ENCODE measurements around the gene RRM1.

RRM1 gene

GRCh38 chr11:4146070-4146771 lies 51.6 kb downstream of the RRM1 start:
- Histone ChIP-seq H3K4me3 (ENCODE audit: insufficient read depth in 1 of 2, low read depth in 1 of 2, low read length in 2 of 2) (no peak overlapping the region), H3K36me3 (ENCODE audit: control insufficient read depth in 1 of 2, insufficient read depth in 2 of 2, low read depth in 1 of 2, low read length in 2 of 2) (peaks cover 3 to 14% of the 10 kb centered on the region in 2 experiments), H3K23ac (ENCODE audit: low read length in 2 of 2) (no peak overlapping the region), H3K27ac (ENCODE audit: low read length, poor library complexity, severe bottlenecking) (no peak overlapping the region), H2BK5ac (ENCODE audit: low read depth, low read length, poor library complexity, severe bottlenecking) (no peak overlapping the region), H4K91ac (ENCODE audit: low read length) (no peak overlapping the region), H3K9me3 (ENCODE audit: control insufficient read depth, low read length) (peaks cover 7% of the 10 kb centered on the region), H2BK120ac (ENCODE audit: low read depth, low read length) (no peak overlapping the region), H2BK15ac (ENCODE audit: low read depth, poor library complexity, severe bottlenecking) (no peak overlapping the region), H2AK5ac (ENCODE audit: low read length, severe bottlenecking) (no peak overlapping the region), H3K4me2 (ENCODE audit: low read length, poor library complexity, severe bottlenecking) (no peak overlapping the region), H3K4ac (ENCODE audit: low read depth in 1 of 2, low read length in 2 of 2) (no peak overlapping the region), H3K27me3 (ENCODE audit: control insufficient read depth in 1 of 2, insufficient read depth in 1 of 2, low read length in 2 of 2) (no peaks in the 10 kb centered on the region), H3K4me1 (ENCODE audit: control insufficient read depth, insufficient read depth, low read depth, low read length) (peaks cover 1% of the 10 kb centered on the region), H2BK12ac (ENCODE audit: low read length in 2 of 2) (no peak overlapping the region), H3K18ac (ENCODE audit: low read depth in 1 of 2, low read length in 2 of 2) (no peak overlapping the region), H2AFZ (ENCODE audit: low read depth, low read length) (no peak overlapping the region), H3K14ac (ENCODE audit: low read length in 2 of 2) (peak overlapping the region in 1 of 2 experiments; percentile 28), H4K8ac (ENCODE audit: low read length) (no peak overlapping the region), H3K9ac (ENCODE audit: low read length) (no peak overlapping the region), H3K79me1 (replicated peaks; ENCODE audit: low read length, poor library complexity, severe bottlenecking) (no peaks in the 10 kb centered on the region)
- DNase-seq: no peak
- WGBS: 78% methylated on average over 7 of the region's 7 CpGs

- no peak overlapping the region for H3K23ac ChIP-seq (ENCODE audit: low read length in 2 of 2)
- WGBS: 94% methylated on average over 7 of the region's 7 CpGs
Observed at GRCh38 chr11:4146772-4147098, 52.1 kb downstream of the RRM1 start.

GRCh38 chr11:4154503-4154902 lies 59.9 kb downstream of the RRM1 start:
- H3K9me3 ChIP-seq (ENCODE audit: control insufficient read depth, low read length): no peaks in the 10 kb centered on the region
- no peak overlapping the region for H3K4me2 ChIP-seq (ENCODE audit: low read length, poor library complexity, severe bottlenecking)
- H4K8ac ChIP-seq (ENCODE audit: low read length): no peak overlapping the region
- H2AFZ ChIP-seq (ENCODE audit: low read depth, low read length): no peak overlapping the region
- H3K36me3 ChIP-seq (ENCODE audit: control insufficient read depth in 1 of 2, insufficient read depth in 2 of 2, low read depth in 1 of 2, low read length in 2 of 2): no peaks in the 10 kb centered on the region
- H2BK15ac ChIP-seq (ENCODE audit: low read depth, poor library complexity, severe bottlenecking): no peak overlapping the region
- DNase-seq: no peak
- H3K27ac ChIP-seq (ENCODE audit: low read length, poor library complexity, severe bottlenecking): no peak overlapping the region
- no peak overlapping the region for H3K14ac ChIP-seq (ENCODE audit: low read length in 2 of 2)
- H3K27me3 ChIP-seq (ENCODE audit: control insufficient read depth in 1 of 2, insufficient read depth in 1 of 2, low read length in 2 of 2): no peaks in the 10 kb centered on the region
- peaks cover 1% of the 10 kb centered on the region for H3K4me1 ChIP-seq (ENCODE audit: control insufficient read depth, insufficient read depth, low read depth, low read length)
- no peaks in the 10 kb centered on the region for H3K79me1 ChIP-seq (replicated peaks; ENCODE audit: low read length, poor library complexity, severe bottlenecking)
- no peak overlapping the region for H3K9ac ChIP-seq (ENCODE audit: low read length)
- no peak overlapping the region for H3K23ac ChIP-seq (ENCODE audit: low read length in 2 of 2)
- H3K4ac ChIP-seq (ENCODE audit: low read depth in 1 of 2, low read length in 2 of 2): no peak overlapping the region
- H2BK12ac ChIP-seq (ENCODE audit: low read length in 2 of 2): no peak overlapping the region
- H2AK5ac ChIP-seq (ENCODE audit: low read length, severe bottlenecking): no peak overlapping the region
- H2BK5ac ChIP-seq (ENCODE audit: low read depth, low read length, poor library complexity, severe bottlenecking): no peak overlapping the region
- no peak overlapping the region for H2BK120ac ChIP-seq (ENCODE audit: low read depth, low read length)
- no peak overlapping the region for H3K4me3 ChIP-seq (ENCODE audit: insufficient read depth in 1 of 2, low read depth in 1 of 2, low read length in 2 of 2)
- H4K91ac ChIP-seq (ENCODE audit: low read length): no peak overlapping the region
- no peak overlapping the region for H3K18ac ChIP-seq (ENCODE audit: low read depth in 1 of 2, low read length in 2 of 2)

More at GRCh38 chr11:4146772-4147098, 52.1 kb downstream of the RRM1 start:
- H4K8ac ChIP-seq (ENCODE audit: low read length): no peak overlapping the region
- H3K9ac ChIP-seq (ENCODE audit: low read length): no peak overlapping the region
- H3K14ac ChIP-seq (ENCODE audit: low read length in 2 of 2): peak overlapping the region in 1 of 2 experiments; percentile 28
- no peak overlapping the region for H3K4me3 ChIP-seq (ENCODE audit: insufficient read depth in 1 of 2, low read depth in 1 of 2, low read length in 2 of 2)
- H3K79me1 ChIP-seq (replicated peaks; ENCODE audit: low read length, poor library complexity, severe bottlenecking): no peaks in the 10 kb centered on the region
- no peak overlapping the region for H2AK5ac ChIP-seq (ENCODE audit: low read length, severe bottlenecking)
- H3K27me3 ChIP-seq (ENCODE audit: control insufficient read depth in 1 of 2, insufficient read depth in 1 of 2, low read length in 2 of 2): no peaks in the 10 kb centered on the region
- H2BK120ac ChIP-seq (ENCODE audit: low read depth, low read length): no peak overlapping the region
- H3K36me3 ChIP-seq (ENCODE audit: control insufficient read depth in 1 of 2, insufficient read depth in 2 of 2, low read depth in 1 of 2, low read length in 2 of 2): peaks cover 3 to 9% of the 10 kb centered on the region in 2 experiments
- peaks cover 2% of the 10 kb centered on the region for H3K9me3 ChIP-seq (ENCODE audit: control insufficient read depth, low read length)
- peaks cover 1% of the 10 kb centered on the region for H3K4me1 ChIP-seq (ENCODE audit: control insufficient read depth, insufficient read depth, low read depth, low read length)
- H4K91ac ChIP-seq (ENCODE audit: low read length): no peak overlapping the region
- no peak overlapping the region for H2BK15ac ChIP-seq (ENCODE audit: low read depth, poor library complexity, severe bottlenecking)
- H3K4me2 ChIP-seq (ENCODE audit: low read length, poor library complexity, severe bottlenecking): no peak overlapping the region
- no peak overlapping the region for H2BK12ac ChIP-seq (ENCODE audit: low read length in 2 of 2)
- H3K4ac ChIP-seq (ENCODE audit: low read depth in 1 of 2, low read length in 2 of 2): no peak overlapping the region
- H3K27ac ChIP-seq (ENCODE audit: low read length, poor library complexity, severe bottlenecking): no peak overlapping the region
- H2AFZ ChIP-seq (ENCODE audit: low read depth, low read length): no peak overlapping the region
- H2BK5ac ChIP-seq (ENCODE audit: low read depth, low read length, poor library complexity, severe bottlenecking): no peak overlapping the region
- no peak overlapping the region for H3K18ac ChIP-seq (ENCODE audit: low read depth in 1 of 2, low read length in 2 of 2)
- no peak for DNase-seq

- H3K27me3 ChIP-seq (ENCODE audit: control insufficient read depth in 1 of 2, insufficient read depth in 1 of 2, low read length in 2 of 2): no peaks in the 10 kb centered on the region
- H3K27ac ChIP-seq (ENCODE audit: low read length, poor library complexity, severe bottlenecking): no peak overlapping the region
- no peak overlapping the region for H3K9ac ChIP-seq (ENCODE audit: low read length)
- no peak overlapping the region for H3K4me2 ChIP-seq (ENCODE audit: low read length, poor library complexity, severe bottlenecking)
- H2AK5ac ChIP-seq (ENCODE audit: low read length, severe bottlenecking): no peak overlapping the region
- no peak overlapping the region for H3K23ac ChIP-seq (ENCODE audit: low read length in 2 of 2)
- H3K36me3 ChIP-seq (ENCODE audit: control insufficient read depth in 1 of 2, insufficient read depth in 2 of 2, low read depth in 1 of 2, low read length in 2 of 2): no peaks in the 10 kb centered on the region
- no peaks in the 10 kb centered on the region for H3K4me1 ChIP-seq (ENCODE audit: control insufficient read depth, insufficient read depth, low read depth, low read length)
- H2BK12ac ChIP-seq (ENCODE audit: low read length in 2 of 2): no peak overlapping the region
- H3K14ac ChIP-seq (ENCODE audit: low read length in 2 of 2): no peak overlapping the region
- H2BK5ac ChIP-seq (ENCODE audit: low read depth, low read length, poor library complexity, severe bottlenecking): no peak overlapping the region
- no peak overlapping the region for H3K18ac ChIP-seq (ENCODE audit: low read depth in 1 of 2, low read length in 2 of 2)
- no peak overlapping the region for H4K8ac ChIP-seq (ENCODE audit: low read length)
- H4K91ac ChIP-seq (ENCODE audit: low read length): no peak overlapping the region
- no peaks in the 10 kb centered on the region for H3K9me3 ChIP-seq (ENCODE audit: control insufficient read depth, low read length)
- no peak for DNase-seq
- no peak overlapping the region for H2BK15ac ChIP-seq (ENCODE audit: low read depth, poor library complexity, severe bottlenecking)
- H3K4me3 ChIP-seq (ENCODE audit: insufficient read depth in 1 of 2, low read depth in 1 of 2, low read length in 2 of 2): no peak overlapping the region
- H2AFZ ChIP-seq (ENCODE audit: low read depth, low read length): no peak overlapping the region
- no peak overlapping the region for H2BK120ac ChIP-seq (ENCODE audit: low read depth, low read length)
- H3K79me1 ChIP-seq (replicated peaks; ENCODE audit: low read length, poor library complexity, severe bottlenecking): no peaks in the 10 kb centered on the region
- H3K4ac ChIP-seq (ENCODE audit: low read depth in 1 of 2, low read length in 2 of 2): no peak overlapping the region
Observed at GRCh38 chr11:4156571-4156970, 62.0 kb downstream of the RRM1 start.
